CD4-positive, alpha-beta T cell treated with Interleukin-6 at 100 ng/mL for 8 hours (primary cell): ENCODE results near the gene UROS.

ENCODE experiments used
- DNase-seq: peaks from one replicate; pipeline ENCODE4 v3.0.0-alpha.2; 2020; ENCODE audit warnings: mixed read lengths, low spot score

The UROS gene

DNA sequence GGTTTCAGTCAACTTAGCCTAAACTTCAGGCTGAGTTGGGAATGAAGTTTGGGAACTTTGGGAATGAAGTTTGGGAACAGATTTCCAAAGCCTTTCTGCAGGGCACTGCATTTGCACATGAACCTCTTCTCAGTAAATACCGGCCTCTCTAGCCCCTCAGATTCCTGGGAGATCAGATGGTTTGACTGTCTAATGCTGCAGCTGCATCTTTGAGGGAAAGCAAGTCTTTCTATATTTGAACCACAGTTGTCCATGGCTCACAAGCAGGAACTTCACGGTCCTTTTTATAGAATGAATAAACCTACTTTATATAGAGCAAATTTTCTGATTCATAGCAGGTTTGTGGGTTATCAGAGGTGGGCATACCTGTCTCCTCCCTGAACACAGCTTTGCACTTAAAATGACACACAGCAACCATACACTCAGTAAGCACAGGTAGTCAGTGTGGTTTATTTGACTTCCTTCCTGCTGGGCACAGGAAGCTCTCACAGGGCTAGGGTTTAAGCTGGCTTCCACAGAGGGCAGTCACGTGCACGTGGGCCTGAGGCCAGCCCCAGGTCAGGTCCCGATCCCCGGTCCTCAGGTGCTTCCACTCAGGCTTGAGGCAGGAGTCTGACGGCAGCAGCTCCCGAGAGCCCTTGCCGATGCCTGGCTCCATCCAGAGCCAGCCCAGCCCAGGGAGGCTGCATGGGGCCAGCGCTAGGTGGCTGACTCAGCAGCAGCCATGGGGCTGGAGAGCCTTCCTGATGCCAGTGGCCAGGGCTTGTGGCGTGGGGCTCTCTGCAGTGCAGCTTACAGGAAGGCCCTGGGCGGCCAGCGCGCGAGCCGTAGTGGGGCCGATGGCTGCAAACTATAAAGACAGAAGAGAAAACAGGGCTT, 34.7 kb downstream of the UROS start:
- DNase-seq: no peak

DNA sequence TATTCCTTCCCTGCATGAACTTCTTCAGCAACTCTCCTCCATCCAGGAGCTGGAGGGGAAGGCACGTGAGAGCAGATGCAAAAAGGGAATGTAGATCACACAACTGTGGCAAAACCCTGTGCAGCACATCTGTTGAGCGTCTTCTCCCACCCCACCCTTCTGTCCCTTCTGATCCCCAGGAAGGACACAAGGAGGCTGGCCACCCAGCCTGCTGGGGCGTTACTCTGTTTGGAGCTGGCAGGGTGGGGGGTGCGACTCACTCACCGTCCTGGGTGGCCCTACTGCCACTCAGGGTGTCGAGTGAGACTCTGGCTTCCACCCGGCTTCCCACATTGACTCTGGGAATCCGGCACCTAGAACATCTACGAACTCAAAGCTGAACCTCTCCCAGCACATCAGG, 37.3 kb downstream of the UROS start:
- no peak for DNase-seq

DNA sequence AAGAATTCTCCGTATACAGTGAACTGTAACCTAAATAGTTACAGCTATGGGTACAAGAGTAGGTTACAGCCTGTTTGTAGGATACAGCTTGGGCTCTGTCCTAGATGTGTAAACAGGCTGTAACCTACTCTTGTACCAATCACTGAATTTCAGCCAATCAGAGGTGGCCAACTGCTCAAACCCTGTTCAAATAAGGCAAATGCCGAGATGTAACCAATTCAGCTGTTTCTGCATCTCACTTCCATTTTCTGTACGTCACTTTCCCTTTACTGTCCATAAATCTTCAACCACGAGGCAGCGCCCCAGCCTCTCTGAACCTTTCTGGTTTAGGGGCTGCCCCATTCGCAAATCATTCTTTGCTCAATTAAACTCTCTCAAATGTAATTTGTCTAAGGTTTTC, 39.1 kb downstream of the UROS start:
- no peak for DNase-seq

DNA sequence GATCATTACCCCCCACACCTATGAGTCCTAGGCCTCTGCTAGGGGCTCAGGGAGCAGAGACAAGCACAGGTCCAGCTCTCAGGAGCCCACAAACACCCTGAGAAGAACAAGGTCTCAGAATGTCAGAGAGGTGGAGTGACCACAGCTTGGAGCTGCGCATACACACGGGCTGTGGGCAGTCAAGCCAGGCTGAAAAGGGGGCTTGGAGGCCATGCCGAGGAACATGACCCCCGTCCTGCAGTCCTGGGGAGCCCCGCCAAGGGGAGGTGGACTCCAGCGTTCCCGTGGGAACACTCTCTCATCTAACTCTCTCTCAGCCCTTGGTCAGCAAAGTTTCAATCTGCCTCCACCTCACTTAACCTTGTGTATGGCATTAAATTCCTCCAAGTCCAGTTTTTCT, 39.6 kb downstream of the UROS start:
- no peak for DNase-seq

DNA sequence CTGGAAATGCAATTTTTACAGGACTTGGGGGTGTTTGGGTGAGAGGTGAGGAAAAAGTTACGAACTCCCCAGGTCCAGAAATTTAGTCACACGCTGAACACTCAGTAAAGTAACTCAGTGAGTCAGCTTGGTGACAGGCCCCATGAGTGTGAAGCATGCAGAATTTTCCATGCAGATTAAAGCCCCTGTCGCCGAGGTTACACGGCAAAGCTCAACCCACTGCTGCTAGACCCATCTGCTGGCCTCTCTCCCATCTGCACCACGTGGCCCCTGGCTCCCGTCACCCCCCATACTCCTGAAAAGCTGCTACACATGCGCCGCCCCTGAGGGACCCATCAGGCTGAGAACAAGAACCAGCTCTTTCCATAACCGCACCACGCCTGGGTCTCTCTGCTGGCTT, 40.4 kb downstream of the UROS start:
- no peak for DNase-seq

DNA sequence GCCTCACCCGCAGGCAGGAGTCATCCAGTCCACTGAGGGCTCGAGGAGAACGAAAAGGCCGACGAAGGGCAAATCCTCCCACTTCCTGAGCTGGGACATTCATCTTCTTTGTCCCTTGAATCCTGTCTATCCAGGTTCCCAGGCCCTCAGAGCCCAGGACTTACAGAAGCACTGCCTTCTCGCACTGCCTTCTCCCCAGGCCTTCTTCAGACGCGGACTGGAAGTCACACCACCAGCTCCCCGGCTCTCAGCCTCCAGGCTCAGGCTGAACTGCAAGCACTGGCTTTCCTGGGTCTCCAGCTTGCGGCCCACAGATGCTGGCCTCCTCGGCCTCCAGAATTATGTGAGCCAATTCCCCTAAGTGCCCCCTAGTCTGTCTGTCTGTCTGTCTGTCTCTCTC, 41.0 kb downstream of the UROS start:
- DNase-seq: no peak

DNA sequence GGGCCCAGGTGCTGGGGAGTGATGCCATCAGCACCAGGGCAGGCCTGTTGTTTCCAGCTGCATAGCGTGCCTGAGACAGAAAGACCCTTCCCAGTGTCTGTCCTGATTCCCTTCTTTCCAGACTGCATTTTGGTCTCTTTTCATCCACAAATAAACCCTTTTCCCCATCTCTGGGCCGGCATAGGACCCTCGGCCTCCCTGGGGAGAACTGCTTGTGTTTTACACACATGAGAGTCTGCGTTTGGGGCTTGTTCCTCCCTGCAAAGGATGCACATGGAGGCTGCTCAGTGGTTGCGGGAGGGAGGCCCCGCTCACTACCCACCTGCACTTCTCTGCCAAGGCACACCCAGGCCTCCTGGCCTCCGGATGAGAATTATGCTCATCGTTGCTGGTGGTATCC, 41.7 kb downstream of the UROS start:
- DNase-seq: no peak

DNA sequence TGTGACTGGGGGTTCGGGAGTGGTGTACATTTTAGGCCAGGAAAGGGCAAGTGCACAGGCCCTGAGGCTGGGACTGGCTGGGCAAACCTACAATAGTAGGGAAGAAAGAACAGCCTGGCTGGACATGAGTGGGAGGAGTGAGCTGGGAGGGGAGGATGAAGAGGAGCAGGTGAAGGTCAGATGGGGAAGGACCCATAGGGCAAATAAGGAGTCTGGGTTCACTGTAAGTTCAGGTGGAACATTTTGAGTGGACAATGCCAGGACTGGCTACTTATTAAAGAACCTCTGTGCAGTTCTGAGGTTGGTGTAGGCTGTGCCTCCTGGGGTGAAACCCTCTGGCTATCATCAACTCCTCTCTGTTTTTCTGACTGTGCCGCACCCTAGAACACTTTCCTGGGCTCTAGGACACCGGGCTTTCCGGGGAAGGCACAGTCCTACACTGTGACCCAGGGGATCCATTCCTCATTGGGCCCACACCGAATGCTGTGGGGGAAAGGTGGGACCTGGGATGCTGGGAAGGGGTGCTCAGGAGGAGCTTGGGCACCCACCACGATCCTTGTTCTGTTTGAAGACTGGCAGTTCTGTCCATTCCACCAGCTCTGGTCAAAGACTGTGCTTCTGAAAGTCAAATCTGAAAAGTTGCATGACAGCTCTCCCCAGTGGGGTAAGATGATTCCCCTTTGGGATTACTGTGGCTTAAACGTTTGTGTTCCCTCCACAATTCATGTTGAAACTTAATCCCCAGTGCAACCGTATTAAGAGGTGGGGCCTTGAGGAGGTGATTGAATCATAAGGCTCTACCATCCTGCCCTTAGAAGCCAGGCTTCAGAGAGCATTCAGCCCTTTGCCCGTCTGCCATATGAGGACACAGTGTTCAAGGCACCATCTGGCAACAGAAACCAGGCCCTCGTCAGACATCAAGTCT, 43.4 kb downstream of the UROS start:
- no peak for DNase-seq

DNA sequence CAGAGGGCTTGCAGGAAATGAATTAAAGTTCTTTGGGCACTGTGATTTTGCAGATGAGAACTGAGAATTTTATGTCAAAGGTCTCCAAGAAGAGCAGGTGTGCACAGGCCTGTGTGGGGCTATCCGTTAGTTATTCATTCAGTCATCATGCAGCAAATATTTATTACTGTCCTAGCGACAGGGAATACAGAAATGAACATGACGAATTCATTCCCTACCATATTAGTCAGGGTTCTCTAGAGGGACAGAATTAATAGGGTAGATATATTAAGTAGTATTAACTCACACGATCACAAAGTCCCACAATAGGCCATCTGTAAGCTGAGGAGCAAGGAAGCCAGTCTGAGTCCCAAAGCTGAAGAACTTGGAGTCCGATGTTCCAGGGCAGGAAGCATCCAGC, 44.5 kb downstream of the UROS start:
- no peak for DNase-seq

DNA sequence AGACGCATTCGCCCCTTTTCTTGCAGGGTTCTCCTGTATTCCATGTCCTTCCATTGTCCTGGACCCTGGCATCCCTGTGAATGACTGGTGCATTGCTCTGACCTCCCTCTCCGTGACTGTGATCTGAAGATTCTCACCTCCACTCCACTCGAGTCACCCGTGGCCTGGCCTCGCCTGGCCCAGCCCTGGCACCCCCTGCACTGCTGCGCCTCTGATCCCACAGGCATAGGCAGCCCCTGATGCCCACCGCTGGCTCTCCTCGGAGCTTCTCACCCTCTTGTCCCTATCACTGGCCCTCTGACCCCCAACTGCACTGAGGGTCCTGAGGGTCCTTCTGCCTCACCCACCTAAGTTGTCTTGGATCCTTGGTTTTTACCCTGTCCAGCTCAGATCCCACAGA, 45.3 kb downstream of the UROS start:
- no peak for DNase-seq

DNA sequence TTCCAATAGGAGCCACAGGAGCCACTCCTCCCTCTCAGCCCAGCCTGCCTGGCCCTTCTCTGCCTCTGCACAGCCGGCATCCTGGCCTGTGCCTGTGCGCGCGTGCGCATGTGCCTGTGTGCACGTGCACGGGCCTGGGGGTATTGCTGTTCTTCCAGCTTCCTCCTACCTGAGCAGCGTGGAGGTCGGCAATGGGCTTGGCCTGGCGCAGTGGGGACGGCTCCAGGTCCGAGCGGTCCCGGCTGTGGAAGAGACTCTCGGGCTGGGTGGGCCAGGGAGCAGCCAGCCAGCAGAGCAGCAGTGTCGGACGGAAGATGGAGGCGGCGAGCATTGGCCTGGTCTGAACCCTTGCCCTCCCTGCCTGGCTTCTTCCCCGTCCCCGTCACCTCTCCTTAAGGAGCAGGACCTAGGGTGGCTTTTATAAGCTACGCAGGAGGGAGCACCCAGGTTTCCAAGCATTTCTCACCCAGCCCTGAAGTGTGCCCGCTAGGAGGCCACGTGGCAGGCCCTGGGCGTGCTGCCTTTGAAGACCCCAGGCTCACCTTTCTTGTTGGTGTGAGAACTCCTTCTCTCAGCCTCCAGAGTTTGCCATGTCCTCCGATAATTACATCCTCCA, 47.5 kb downstream of the UROS start, which contains the start of gene MMP21:
MMP21 (minus strand) TSS at position 331 of the 616 bp plus-strand sequence; CDS start at position 331, 0 bp downstream.
- DNase-seq: no peak

DNA sequence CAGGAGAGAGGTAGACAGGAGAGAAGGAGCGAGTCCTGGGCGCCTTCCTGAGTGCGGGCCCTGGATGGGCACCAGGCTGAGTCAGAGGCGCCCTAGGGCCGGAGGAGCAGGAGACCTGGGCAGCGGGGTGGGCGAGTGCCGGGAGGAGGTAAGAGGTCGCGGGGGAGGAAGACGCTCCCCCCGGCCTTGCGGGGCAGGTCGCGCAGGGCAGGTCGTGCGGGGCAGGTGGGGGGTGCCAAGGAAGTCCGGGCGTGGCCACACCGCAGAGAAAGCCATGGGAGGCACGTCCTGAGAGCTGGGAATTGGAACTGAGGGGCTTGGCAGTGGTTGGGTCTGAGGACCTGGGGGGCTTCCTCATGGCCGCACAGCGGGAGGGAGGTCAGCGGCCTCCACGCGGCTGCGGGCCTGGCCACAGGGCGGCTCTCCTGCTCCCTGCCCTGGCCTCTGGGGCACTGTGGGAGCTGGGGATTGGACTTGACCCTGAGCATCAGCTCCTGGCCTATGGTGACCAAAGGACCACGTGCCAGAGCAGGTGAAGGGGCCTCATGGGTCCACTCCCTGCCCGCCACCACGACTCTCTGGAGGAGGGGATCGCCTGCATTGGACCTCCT, 48.4 kb downstream of the UROS start:
- no peak for DNase-seq

DNA sequence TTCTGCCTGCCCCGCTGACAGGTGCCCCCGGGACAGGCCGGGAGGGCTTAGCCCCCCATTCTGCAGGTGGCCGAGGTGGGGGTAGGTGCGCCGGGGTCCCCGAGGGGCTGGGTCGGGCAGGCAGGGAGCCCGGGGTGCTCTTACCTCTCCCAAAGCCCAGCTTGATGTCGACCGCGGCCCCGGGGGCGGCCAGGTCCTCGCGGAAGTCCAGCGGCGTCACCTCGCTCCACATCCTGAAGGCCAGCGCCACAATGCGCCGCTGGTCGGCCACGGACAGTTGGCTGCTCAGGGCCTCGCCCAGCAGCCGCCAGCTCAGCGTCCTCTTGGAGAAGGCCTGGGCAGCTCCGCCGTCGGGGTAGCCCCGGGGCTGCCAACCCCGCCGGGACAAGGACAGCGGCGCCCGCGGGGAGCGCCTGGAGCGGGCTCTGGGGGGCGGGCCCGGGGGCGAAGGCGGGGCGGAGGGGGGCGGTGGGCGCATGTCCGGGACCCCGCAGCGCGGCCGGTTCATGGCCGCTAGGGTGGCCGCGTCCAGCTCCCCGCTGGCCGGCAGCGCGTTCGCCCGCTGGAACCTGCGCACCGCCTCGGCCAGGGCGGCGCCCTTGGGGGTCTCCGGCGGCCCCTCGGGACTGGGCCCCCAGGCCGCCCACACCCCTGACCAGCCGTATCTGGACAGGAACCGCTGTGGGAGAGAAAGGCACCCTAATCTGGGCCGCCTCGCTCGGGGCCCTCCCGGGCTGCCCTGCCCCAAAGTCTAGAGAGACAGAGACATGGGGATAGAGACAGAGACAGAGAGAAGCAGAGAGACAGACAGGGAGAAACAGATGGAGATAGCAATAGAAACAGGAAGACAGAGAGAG, 49.1 kb downstream of the UROS start:
- DNase-seq: no peak

DNA sequence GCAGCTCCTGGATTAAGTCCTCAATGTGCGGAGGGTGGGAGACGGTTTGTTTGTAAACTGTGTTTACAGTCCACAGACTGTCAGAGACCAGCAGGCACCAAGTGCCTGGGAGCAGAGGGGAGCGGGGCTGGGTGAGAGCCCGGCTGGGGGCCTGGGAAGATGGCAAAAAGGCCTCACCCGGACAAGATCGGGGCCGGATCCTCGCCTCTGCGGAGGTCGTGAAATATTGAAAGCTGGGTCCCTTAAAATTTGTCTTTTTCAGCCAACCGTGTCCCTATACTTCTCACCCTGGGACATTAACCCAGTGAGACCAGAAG, 50.2 kb downstream of the UROS start:
- DNase-seq: no peak

DNA sequence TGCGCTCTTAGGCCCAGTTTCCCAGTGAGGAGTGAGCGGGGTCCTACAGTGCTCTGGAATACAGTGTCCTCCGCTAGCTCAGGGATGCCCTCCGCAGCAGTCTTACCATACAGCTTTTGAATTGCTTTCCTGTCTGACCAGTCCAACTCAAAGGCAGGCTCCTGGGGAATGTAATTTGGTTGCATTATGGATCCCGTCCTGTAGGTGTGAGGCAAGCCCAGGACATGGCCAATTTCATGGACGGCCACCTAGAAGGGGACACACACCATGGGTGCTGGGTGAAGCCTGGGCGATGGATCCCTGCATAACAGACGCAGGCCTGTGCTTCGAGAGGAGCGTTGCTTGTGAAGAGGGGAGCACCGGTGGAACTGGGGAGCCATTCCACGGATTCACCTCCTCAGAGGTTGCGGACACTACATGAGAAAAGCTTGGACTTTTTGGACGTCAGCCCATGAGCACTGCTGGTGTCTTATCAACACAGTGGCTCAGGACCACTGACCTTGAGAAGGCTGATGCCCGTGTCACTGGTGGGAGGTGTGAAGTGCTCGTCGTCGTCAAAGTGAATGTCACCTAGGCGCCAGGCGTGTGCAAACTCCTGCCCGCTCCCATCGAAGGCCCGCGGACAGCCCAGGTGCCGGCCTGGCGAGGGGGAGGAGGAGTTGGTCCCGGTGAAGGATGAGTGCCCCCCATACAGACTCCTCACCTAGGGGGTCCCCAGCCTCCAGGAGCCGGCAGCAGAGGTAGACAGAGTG, 50.8 kb downstream of the UROS start:
- DNase-seq: no peak

DNA sequence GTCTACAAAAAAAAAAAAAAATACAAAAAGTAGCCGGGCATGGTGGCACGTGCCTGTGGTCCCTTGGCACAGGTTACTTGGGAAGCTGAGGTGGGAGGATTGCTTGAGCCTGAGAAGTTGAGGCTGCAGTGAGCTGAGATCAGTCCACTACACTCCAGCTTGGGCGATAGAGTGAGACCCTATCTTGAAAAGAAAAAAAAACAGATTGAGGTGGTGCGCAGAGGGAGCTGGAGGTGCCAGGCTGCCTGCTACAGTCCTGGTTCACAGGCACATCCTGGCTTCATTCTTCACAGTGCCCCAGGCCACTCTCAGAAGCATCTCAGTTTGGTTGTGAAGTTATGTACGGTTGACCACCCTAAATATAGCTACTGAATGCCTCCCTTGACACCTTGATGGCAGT, 52.2 kb downstream of the UROS start:
- no peak for DNase-seq

DNA sequence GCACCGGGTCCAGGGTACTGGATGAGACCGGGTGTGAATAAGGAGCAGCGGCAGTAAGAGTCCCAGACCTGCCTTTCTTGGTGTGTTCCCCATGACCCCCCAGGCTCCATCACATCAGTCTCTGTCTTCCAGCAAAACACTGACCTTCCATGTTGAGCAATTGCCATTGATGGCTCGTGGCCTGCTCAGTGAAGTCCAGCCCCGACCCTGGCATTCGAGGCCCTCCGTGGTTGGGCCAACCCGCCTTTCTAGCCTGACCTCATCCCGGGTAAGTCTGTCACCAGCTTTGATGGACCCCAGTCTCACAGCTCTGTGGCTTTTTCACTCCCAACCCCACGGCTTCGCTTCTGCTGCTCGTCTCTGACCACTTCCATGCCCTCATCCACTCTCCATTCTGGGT, 53.9 kb downstream of the UROS start:
- DNase-seq: no peak

DNA sequence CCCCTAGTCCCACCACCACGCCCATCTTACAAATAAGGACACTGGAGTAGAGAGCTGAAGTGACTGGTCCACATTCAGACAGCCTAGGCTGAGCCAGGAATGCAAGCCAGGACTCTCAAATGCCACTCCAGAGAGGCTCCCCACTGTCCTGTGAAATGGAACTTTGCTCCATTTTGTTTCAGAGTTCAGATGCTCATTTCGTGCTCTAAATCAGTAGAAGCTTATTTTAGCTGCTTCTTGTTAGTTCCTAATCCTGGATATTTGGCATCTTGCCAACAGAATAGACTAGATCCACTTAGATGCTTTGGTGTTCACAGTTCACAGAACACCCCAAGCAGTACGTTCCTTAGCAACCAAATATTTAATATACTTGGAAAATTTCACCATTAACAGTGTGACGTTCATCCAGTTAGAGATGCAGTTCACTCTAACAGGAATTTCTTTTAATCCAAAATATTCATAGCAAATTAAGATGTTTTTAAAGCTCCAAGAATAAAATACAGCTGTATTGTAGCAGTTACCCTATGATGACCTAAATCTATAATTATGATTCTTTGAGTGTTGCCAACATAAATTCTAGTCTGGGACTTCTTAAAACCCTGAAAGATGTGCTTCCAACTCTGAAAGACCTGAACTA, 54.7 kb downstream of the UROS start:
- no peak for DNase-seq

DNA sequence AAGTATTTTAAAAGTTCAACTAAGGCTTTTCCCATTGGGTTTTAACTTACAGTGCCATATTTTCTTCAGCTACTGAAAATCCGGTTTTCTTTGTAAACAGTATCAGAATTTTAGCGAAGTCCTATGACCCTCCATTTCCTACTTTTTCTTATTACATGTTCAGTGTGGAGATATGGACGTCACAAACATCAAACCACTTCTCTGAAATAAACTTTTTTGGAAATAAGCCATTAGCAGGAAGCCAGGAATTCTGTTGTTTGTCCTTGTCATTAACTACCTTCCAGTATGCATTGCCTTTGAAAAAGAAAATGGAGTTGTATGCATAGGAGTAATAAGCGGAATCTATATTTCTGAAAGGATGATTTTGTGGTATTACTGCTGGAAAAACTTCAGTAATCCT, 56.5 kb downstream of the UROS start:
- no peak for DNase-seq

DNA sequence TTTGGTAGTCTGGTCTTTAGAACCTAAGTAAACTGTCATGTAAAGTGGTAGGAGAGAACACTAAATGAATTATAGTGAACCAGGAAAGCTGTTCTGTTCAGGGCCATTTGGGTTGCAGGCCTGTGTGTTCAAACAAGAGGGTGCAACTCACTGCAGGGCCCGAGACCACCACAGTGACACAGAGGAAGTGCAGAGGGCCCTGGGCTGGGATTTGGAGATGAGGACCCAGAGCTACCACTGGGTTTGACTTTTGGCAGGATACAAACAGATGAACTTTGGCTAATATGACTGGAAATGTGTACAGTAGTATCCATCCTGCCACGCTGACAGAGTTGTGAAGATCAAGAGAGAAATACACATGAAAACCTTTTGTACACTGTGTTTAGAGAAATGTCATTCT, 57.2 kb downstream of the UROS start:
- DNase-seq: no peak
